Measurements from ENCODE around the gene SMARCE1.

SMARCE1 gene

GRCh38 chr17:40608061-40608581 lies 39.5 kb downstream of the SMARCE1 start:
- no peak for TF ChIP-seq POLR2AphosphoS5 (IDR thresholded peaks at IDR 0.05; ENCODE audit: low read depth, low read length)
- no peak for TF ChIP-seq TAF1 (IDR thresholded peaks at IDR 0.05; ENCODE audit: borderline replicate concordance, insufficient read depth, low read length)
- no peak for TF ChIP-seq SIN3A (IDR thresholded peaks at IDR 0.05; ENCODE audit: borderline replicate concordance, insufficient read depth, low read length)
- no peak for TF ChIP-seq REST (IDR thresholded peaks at IDR 0.05; ENCODE audit: insufficient read depth in 1 of 2, low read depth in 2 of 2, low read length in 2 of 2)
- no peak for TF ChIP-seq FOXP2 (optimal IDR thresholded peaks at IDR 0.05; ENCODE audit: borderline replicate concordance, extremely low read depth, extremely low read length, insufficient read depth)

- TF ChIP-seq POLR2AphosphoS5 (IDR thresholded peaks at IDR 0.05; ENCODE audit: low read depth, low read length) = no peak
These were observed 40.0 kb downstream of the SMARCE1 start for GRCh38 chr17:40607641-40608040.

- TF ChIP-seq POLR2AphosphoS5 (IDR thresholded peaks at IDR 0.05; ENCODE audit: low read depth, low read length) (no peak), TAF1 (IDR thresholded peaks at IDR 0.05; ENCODE audit: borderline replicate concordance, insufficient read depth, low read length) (no peak), SIN3A (IDR thresholded peaks at IDR 0.05; ENCODE audit: borderline replicate concordance, insufficient read depth, low read length) (no peak), REST (IDR thresholded peaks at IDR 0.05; ENCODE audit: insufficient read depth in 1 of 2, low read depth in 2 of 2, low read length in 2 of 2) (no peak), FOXP2 (optimal IDR thresholded peaks at IDR 0.05; ENCODE audit: borderline replicate concordance, extremely low read depth, extremely low read length, insufficient read depth) (no peak)
These were observed 40.9 kb downstream of the SMARCE1 start for GRCh38 chr17:40606548-40607353.

GRCh38 chr17:40605306-40605705 lies 42.3 kb downstream of the SMARCE1 start:
- TF ChIP-seq SIN3A (IDR thresholded peaks at IDR 0.05; ENCODE audit: borderline replicate concordance, insufficient read depth, low read length) = no peak
- no peak for TF ChIP-seq POLR2AphosphoS5 (IDR thresholded peaks at IDR 0.05; ENCODE audit: low read depth, low read length)
- no peak for TF ChIP-seq FOXP2 (optimal IDR thresholded peaks at IDR 0.05; ENCODE audit: borderline replicate concordance, extremely low read depth, extremely low read length, insufficient read depth)
- no peak for TF ChIP-seq REST (IDR thresholded peaks at IDR 0.05; ENCODE audit: insufficient read depth in 1 of 2, low read depth in 2 of 2, low read length in 2 of 2)
- no peak for TF ChIP-seq TAF1 (IDR thresholded peaks at IDR 0.05; ENCODE audit: borderline replicate concordance, insufficient read depth, low read length)

- TF ChIP-seq SIN3A (IDR thresholded peaks at IDR 0.05; ENCODE audit: borderline replicate concordance, insufficient read depth, low read length) (no peak), REST (IDR thresholded peaks at IDR 0.05; ENCODE audit: insufficient read depth in 1 of 2, low read depth in 2 of 2, low read length in 2 of 2) (no peak), TAF1 (IDR thresholded peaks at IDR 0.05; ENCODE audit: borderline replicate concordance, insufficient read depth, low read length) (no peak), POLR2AphosphoS5 (IDR thresholded peaks at IDR 0.05; ENCODE audit: low read depth, low read length) (no peak), FOXP2 (optimal IDR thresholded peaks at IDR 0.05; ENCODE audit: borderline replicate concordance, extremely low read depth, extremely low read length, insufficient read depth) (no peak)
These were observed 43.1 kb downstream of the SMARCE1 start for GRCh38 chr17:40604327-40605080.

All from PFSK-1 (cell line).